H54 (cell line): ENCODE results near the gene ELAVL3.
"Not testable (repeated sequence)": the region's sequence is repeated elsewhere in the genome, so short reads cannot be mapped to it uniquely, and the experiment has no call there.

Experiments used
- DNase-seq: peaks from one replicate; pipeline ENCODE4 v3.0.0; 2011; ENCODE audit warnings: low spot score, mixed read lengths; ENCODE audit not compliant: insufficient read length
- FAIRE-seq: peaks from 3 replicates; lab custom pipeline; 2011; peaks lifted over from hg19 to GRCh38; lab: Jason Lieb, UNC
- POLR2A ChIP-seq: IDR thresholded peaks from 2 replicates; pipeline ENCODE4 v1.6.1; 2011; ENCODE audit warnings: low read depth, mild to moderate bottlenecking, low read length

The ELAVL3 gene

DNA sequence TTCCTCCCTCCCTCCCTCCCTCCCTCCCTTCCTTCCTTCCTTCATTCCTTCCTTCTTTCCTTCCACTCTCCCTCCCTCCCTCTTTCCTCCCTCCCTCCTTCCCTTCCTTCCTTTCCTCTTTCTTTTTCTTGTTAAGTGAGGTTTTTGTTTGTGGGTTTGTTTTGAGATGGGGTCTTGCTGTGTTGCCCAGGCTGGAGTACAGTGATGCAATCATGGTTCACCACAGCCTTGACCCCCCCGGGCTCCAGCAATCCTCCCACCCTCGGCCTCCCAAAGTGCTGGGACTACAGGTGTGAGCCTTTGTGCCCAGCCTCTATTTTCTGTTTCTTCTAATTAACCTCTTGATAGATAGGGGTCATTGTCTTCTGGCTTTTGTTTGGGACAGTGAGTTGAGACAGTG lies 19.4 kb downstream of the ELAVL3 start:
- FAIRE-seq = no peak
- no peak for TF ChIP-seq POLR2A
- no peak for DNase-seq

- no peak for TF ChIP-seq POLR2A
- no peak for DNase-seq
- FAIRE-seq = no peak
Observed at GRCh38 chr19:11460207-11460606, 20.6 kb downstream of the ELAVL3 start.

DNA sequence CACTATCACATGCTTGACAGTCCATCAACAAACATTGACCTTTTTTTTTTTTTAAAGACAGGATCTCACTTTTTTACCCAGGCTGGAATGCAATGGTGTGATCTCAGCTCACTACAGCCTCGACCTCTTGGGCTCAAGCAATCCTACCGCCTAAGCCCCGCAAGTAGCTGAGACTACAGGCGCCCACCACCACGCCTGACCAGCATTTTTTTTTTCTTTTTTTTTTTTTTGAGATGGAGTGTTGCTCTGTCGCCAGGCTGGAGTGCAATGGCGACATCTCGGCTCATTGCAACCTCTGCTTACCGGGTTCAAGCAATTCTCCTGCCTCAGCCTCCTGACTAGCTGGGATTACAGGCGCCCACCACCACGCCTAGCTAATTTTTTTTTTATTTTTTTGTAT lies 21.9 kb downstream of the ELAVL3 start:
- DNase-seq, FAIRE-seq: not testable (repeated sequence)

GRCh38 chr19:11458236-11458900 lies 22.5 kb downstream of the ELAVL3 start:
- FAIRE-seq (no peak), DNase-seq (no peak)
- no peak for TF ChIP-seq POLR2A

DNA sequence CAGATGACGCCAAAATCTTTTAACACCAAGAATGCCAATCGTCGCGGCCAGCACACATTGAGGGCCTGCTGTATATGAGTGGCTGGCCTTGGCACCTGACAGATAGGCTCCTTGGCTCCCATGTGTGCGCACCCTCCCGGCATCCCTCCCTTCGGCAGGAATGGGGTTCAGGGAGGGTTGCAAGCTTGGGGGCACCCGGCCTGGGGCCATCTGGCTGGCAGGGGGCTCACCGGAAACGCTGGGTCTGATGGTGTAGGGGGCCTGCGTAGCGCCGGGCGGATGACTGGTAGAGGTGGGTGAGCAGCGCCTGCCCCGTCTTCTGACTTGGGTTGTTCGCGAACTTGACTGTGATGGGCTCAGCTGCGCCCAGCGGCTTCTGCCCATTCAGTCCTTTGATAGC lies 23.0 kb downstream of the ELAVL3 start:
- DNase-seq = no peak
- FAIRE-seq = no peak
- TF ChIP-seq POLR2A = no peak

- TF ChIP-seq POLR2A = no peak
- FAIRE-seq = no peak
Observed at GRCh38 chr19:11457115-11457514, 23.7 kb downstream of the ELAVL3 start.

DNA sequence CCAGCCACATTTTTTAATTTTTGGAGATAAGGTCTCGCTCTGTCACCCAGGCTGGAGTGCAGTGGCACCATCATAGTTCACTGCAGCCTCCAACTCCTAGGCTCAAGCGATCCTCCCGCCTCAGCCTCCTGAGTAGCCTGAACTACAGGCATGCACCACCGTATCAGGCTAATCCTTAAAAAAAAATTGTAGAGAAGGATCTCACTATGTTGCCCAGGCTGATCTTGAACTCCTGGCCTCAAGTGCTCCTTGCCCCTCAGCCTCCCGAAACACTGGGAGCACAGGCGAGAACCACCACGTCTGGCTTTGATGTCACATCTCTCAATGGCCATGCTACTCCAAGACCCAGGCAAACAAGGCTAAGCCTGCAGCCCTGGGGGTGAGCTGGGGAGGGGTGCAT lies 24.2 kb downstream of the ELAVL3 start:
- FAIRE-seq (no peak), DNase-seq (no peak)
- no peak for TF ChIP-seq POLR2A

More at GRCh38 chr19:11457115-11457514, 23.7 kb downstream of the ELAVL3 start:
- no peak for DNase-seq

GRCh38 chr19:11455233-11455554 lies 25.7 kb downstream of the ELAVL3 start:
- FAIRE-seq = not testable (repeated sequence)

GRCh38 chr19:11453468-11454341 lies 27.1 kb downstream of the ELAVL3 start:
- no peak for TF ChIP-seq POLR2A
- FAIRE-seq (no peak), DNase-seq (no peak)

More at GRCh38 chr19:11455233-11455554, 25.7 kb downstream of the ELAVL3 start:
- not testable (repeated sequence) for DNase-seq

DNA sequence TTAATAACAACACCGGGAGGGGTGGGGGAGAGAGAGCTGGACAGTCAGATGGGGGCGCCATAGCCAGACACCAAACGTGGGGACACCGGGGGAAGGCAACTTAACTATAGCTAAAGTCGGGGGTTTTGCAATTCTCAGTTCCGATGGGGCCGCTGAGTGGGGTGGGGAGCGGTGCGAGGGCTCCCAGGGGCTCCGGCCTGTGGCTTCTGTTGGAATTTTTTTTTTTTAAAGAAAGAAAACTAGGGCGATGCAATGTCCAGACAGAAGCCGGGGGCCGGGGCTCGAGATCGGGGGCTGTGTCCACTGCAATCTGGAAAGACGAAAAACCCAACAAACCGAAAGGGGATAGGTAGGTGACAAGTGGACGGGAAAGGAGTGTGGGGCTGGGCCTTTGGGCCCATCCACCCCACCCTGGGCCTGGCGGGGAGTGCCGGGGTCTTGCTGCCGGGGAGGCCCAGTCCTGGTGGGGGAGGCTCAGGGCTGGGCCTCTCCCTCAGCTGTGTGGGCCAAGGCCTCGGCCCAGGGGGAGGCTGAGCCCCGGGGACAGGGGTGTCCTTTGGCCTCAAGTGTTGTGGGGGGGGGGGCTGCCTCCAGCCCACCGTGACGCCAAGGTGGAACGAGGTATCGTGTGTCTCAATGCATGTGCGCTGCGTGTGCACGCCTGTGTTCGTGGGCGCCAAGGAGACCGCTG lies 28.1 kb downstream of the ELAVL3 start:
- DNase-seq = no peak
- no peak for FAIRE-seq
- TF ChIP-seq POLR2A = no peak

DNA sequence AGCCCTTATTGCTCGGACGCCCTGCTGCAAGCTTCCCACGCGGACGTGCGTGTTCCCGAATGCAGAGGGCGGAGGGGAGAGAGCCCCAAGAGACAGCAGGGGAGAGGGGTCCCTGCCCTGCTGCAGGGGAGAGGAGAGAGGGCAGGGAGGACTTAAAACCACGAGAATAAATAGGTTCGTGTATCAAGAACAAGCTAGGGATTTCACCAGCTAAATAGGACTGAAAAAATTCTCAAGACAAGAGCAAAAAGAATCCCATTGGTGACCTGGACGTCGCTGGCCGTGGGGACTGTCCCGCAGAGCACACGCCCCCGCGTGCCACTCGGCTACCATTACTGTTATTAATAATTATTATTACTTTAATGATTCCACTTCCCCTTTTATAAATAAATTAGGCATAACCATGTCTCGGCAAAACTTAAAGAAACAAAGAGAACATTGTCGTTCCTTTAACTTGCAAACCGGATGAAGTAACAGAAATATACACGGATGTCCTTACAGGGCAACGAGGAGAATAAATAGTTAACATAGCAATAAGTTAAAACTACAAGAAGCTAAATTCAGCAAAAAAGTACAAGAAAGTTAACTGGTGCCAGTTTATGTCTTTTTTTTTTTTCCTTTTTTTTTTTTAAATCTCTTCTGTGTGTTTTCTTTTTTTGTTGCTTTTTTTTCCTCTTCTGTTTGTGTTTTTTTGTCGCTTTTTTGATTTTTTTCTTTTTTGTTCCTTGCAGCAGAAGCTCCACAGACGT lies 28.8 kb downstream of the ELAVL3 start:
- DNase-seq (no peak), FAIRE-seq (no peak)
- TF ChIP-seq POLR2A = no peak

GRCh38 chr19:11451327-11451870 lies 29.4 kb downstream of the ELAVL3 start:
- DNase-seq (no peak), FAIRE-seq (no peak)
- TF ChIP-seq POLR2A = no peak

- no peak for TF ChIP-seq POLR2A
- FAIRE-seq = no peak
- no peak for DNase-seq
Observed at GRCh38 chr19:11450570-11451326, 30.1 kb downstream of the ELAVL3 start.
